Measurements from ENCODE around the gene PAPSS1.

PAPSS1 gene

GRCh38 chr4:107618656-107619055 is 101.4 kb downstream of the PAPSS1 start:
- Histone ChIP-seq H3K9ac (ENCODE audit: low read depth in 1 of 2, low read length in 2 of 2) (no peak overlapping the region), H3K4me3 (ENCODE audit: low read length in 2 of 2) (no peak overlapping the region), H3K4me1 (ENCODE audit: control insufficient read depth in 2 of 2, insufficient read depth in 2 of 2, low read length in 2 of 2) (no peaks in the 10 kb centered on the region), H3K27ac (ENCODE audit: low read depth in 2 of 2, low read length in 2 of 2) (no peak overlapping the region), H3K27me3 (ENCODE audit: control insufficient read depth in 2 of 2, insufficient read depth in 2 of 2, low read length in 2 of 2) (no peaks in the 10 kb centered on the region), H3K9me3 (ENCODE audit: control insufficient read depth in 2 of 2, low read length in 2 of 2) (peaks cover 0 to 4% of the 10 kb centered on the region in 2 donors), H3K36me3 (ENCODE audit: control insufficient read depth in 2 of 2, insufficient read depth in 2 of 2, low read length in 2 of 2) (no peaks in the 10 kb centered on the region)

- Histone ChIP-seq H3K27me3 (ENCODE audit: control insufficient read depth in 2 of 2, insufficient read depth in 2 of 2, low read length in 2 of 2) (no peaks in the 10 kb centered on the region), H3K27ac (ENCODE audit: low read depth in 2 of 2, low read length in 2 of 2) (no peak overlapping the region), H3K9me3 (ENCODE audit: control insufficient read depth in 2 of 2, low read length in 2 of 2) (no peaks in the 10 kb centered on the region), H3K36me3 (ENCODE audit: control insufficient read depth in 2 of 2, insufficient read depth in 2 of 2, low read length in 2 of 2) (peaks cover 0 to 3% of the 10 kb centered on the region in 2 donors), H3K4me3 (ENCODE audit: low read length in 2 of 2) (no peak overlapping the region), H3K4me1 (ENCODE audit: control insufficient read depth in 2 of 2, insufficient read depth in 2 of 2, low read length in 2 of 2) (no peaks in the 10 kb centered on the region), H3K9ac (ENCODE audit: low read depth in 1 of 2, low read length in 2 of 2) (no peak overlapping the region)
Observed at GRCh38 chr4:107616838-107617389, 103.1 kb downstream of the PAPSS1 start.

- Histone ChIP-seq H3K4me3 (ENCODE audit: low read length in 2 of 2) (no peak overlapping the region), H3K9me3 (ENCODE audit: control insufficient read depth in 2 of 2, low read length in 2 of 2) (no peaks in the 10 kb centered on the region), H3K27ac (ENCODE audit: low read depth in 2 of 2, low read length in 2 of 2) (no peak overlapping the region), H3K4me1 (ENCODE audit: control insufficient read depth in 2 of 2, insufficient read depth in 2 of 2, low read length in 2 of 2) (no peaks in the 10 kb centered on the region), H3K27me3 (ENCODE audit: control insufficient read depth in 2 of 2, insufficient read depth in 2 of 2, low read length in 2 of 2) (no peaks in the 10 kb centered on the region), H3K36me3 (ENCODE audit: control insufficient read depth in 2 of 2, insufficient read depth in 2 of 2, low read length in 2 of 2) (peaks cover 0 to 3% of the 10 kb centered on the region in 2 donors), H3K9ac (ENCODE audit: low read depth in 1 of 2, low read length in 2 of 2) (no peak overlapping the region)
Observed at GRCh38 chr4:107615809-107616208, 104.2 kb downstream of the PAPSS1 start.

- no peaks in the 10 kb centered on the region for H3K27me3 ChIP-seq (ENCODE audit: control insufficient read depth in 2 of 2, insufficient read depth in 2 of 2, low read length in 2 of 2)
- H3K36me3 ChIP-seq (ENCODE audit: control insufficient read depth in 2 of 2, insufficient read depth in 2 of 2, low read length in 2 of 2), result no peaks in the 10 kb centered on the region
- no peaks in the 10 kb centered on the region for H3K4me1 ChIP-seq (ENCODE audit: control insufficient read depth in 2 of 2, insufficient read depth in 2 of 2, low read length in 2 of 2)
- H3K27ac ChIP-seq (ENCODE audit: low read depth in 2 of 2, low read length in 2 of 2), result no peak overlapping the region
- H3K4me3 ChIP-seq (ENCODE audit: low read length in 2 of 2), result no peak overlapping the region
- no peaks in the 10 kb centered on the region for H3K9me3 ChIP-seq (ENCODE audit: control insufficient read depth in 2 of 2, low read length in 2 of 2)
- H3K9ac ChIP-seq (ENCODE audit: low read depth in 1 of 2, low read length in 2 of 2), result no peak overlapping the region
Observed at GRCh38 chr4:107603430-107603829, 116.6 kb downstream of the PAPSS1 start.

- Histone ChIP-seq H3K36me3 (ENCODE audit: control insufficient read depth in 2 of 2, insufficient read depth in 2 of 2, low read length in 2 of 2) (no peaks in the 10 kb centered on the region), H3K9ac (ENCODE audit: low read depth in 1 of 2, low read length in 2 of 2) (no peak overlapping the region), H3K27ac (ENCODE audit: low read depth in 2 of 2, low read length in 2 of 2) (no peak overlapping the region), H3K4me3 (ENCODE audit: low read length in 2 of 2) (no peak overlapping the region), H3K27me3 (ENCODE audit: control insufficient read depth in 2 of 2, insufficient read depth in 2 of 2, low read length in 2 of 2) (no peaks in the 10 kb centered on the region), H3K9me3 (ENCODE audit: control insufficient read depth in 2 of 2, low read length in 2 of 2) (no peaks in the 10 kb centered on the region), H3K4me1 (ENCODE audit: control insufficient read depth in 2 of 2, insufficient read depth in 2 of 2, low read length in 2 of 2) (no peaks in the 10 kb centered on the region)
Observed at GRCh38 chr4:107600983-107601382, 119.1 kb downstream of the PAPSS1 start.

GRCh38 chr4:107600436-107600835 is 119.6 kb downstream of the PAPSS1 start:
- Histone ChIP-seq H3K9me3 (ENCODE audit: control insufficient read depth in 2 of 2, low read length in 2 of 2) (no peaks in the 10 kb centered on the region), H3K4me3 (ENCODE audit: low read length in 2 of 2) (no peak overlapping the region), H3K27me3 (ENCODE audit: control insufficient read depth in 2 of 2, insufficient read depth in 2 of 2, low read length in 2 of 2) (no peaks in the 10 kb centered on the region), H3K36me3 (ENCODE audit: control insufficient read depth in 2 of 2, insufficient read depth in 2 of 2, low read length in 2 of 2) (no peaks in the 10 kb centered on the region), H3K9ac (ENCODE audit: low read depth in 1 of 2, low read length in 2 of 2) (no peak overlapping the region), H3K4me1 (ENCODE audit: control insufficient read depth in 2 of 2, insufficient read depth in 2 of 2, low read length in 2 of 2) (no peaks in the 10 kb centered on the region), H3K27ac (ENCODE audit: low read depth in 2 of 2, low read length in 2 of 2) (no peak overlapping the region)

GRCh38 chr4:107599841-107600240 is 120.2 kb downstream of the PAPSS1 start:
- no peaks in the 10 kb centered on the region for H3K9me3 ChIP-seq (ENCODE audit: control insufficient read depth in 2 of 2, low read length in 2 of 2)
- H3K9ac ChIP-seq (ENCODE audit: low read depth in 1 of 2, low read length in 2 of 2), result no peak overlapping the region
- no peaks in the 10 kb centered on the region for H3K36me3 ChIP-seq (ENCODE audit: control insufficient read depth in 2 of 2, insufficient read depth in 2 of 2, low read length in 2 of 2)
- H3K4me1 ChIP-seq (ENCODE audit: control insufficient read depth in 2 of 2, insufficient read depth in 2 of 2, low read length in 2 of 2), result no peaks in the 10 kb centered on the region
- no peaks in the 10 kb centered on the region for H3K27me3 ChIP-seq (ENCODE audit: control insufficient read depth in 2 of 2, insufficient read depth in 2 of 2, low read length in 2 of 2)
- no peak overlapping the region for H3K27ac ChIP-seq (ENCODE audit: low read depth in 2 of 2, low read length in 2 of 2)
- no peak overlapping the region for H3K4me3 ChIP-seq (ENCODE audit: low read length in 2 of 2)

GRCh38 chr4:107593230-107593629 is 126.8 kb downstream of the PAPSS1 start:
- no peaks in the 10 kb centered on the region for H3K27me3 ChIP-seq (ENCODE audit: control insufficient read depth in 2 of 2, insufficient read depth in 2 of 2, low read length in 2 of 2)
- no peaks in the 10 kb centered on the region for H3K4me1 ChIP-seq (ENCODE audit: control insufficient read depth in 2 of 2, insufficient read depth in 2 of 2, low read length in 2 of 2)
- no peaks in the 10 kb centered on the region for H3K36me3 ChIP-seq (ENCODE audit: control insufficient read depth in 2 of 2, insufficient read depth in 2 of 2, low read length in 2 of 2)
- no peak overlapping the region for H3K4me3 ChIP-seq (ENCODE audit: low read length in 2 of 2)
- no peak overlapping the region for H3K9ac ChIP-seq (ENCODE audit: low read depth in 1 of 2, low read length in 2 of 2)
- no peak overlapping the region for H3K27ac ChIP-seq (ENCODE audit: low read depth in 2 of 2, low read length in 2 of 2)
- H3K9me3 ChIP-seq (ENCODE audit: control insufficient read depth in 2 of 2, low read length in 2 of 2), result peaks cover 0 to 5% of the 10 kb centered on the region in 2 donors

- Histone ChIP-seq H3K9me3 (ENCODE audit: control insufficient read depth in 2 of 2, low read length in 2 of 2) (peaks cover 0 to 5% of the 10 kb centered on the region in 2 donors), H3K36me3 (ENCODE audit: control insufficient read depth in 2 of 2, insufficient read depth in 2 of 2, low read length in 2 of 2) (no peaks in the 10 kb centered on the region), H3K27ac (ENCODE audit: low read depth in 2 of 2, low read length in 2 of 2) (no peak overlapping the region), H3K9ac (ENCODE audit: low read depth in 1 of 2, low read length in 2 of 2) (no peak overlapping the region), H3K27me3 (ENCODE audit: control insufficient read depth in 2 of 2, insufficient read depth in 2 of 2, low read length in 2 of 2) (no peaks in the 10 kb centered on the region), H3K4me1 (ENCODE audit: control insufficient read depth in 2 of 2, insufficient read depth in 2 of 2, low read length in 2 of 2) (no peaks in the 10 kb centered on the region), H3K4me3 (ENCODE audit: low read length in 2 of 2) (no peak overlapping the region)
Observed at GRCh38 chr4:107592519-107592918, 127.5 kb downstream of the PAPSS1 start.

GRCh38 chr4:107589269-107589668 is 130.8 kb downstream of the PAPSS1 start:
- Histone ChIP-seq H3K9me3 (ENCODE audit: control insufficient read depth in 2 of 2, low read length in 2 of 2) (peaks cover 0 to 5% of the 10 kb centered on the region in 2 donors), H3K36me3 (ENCODE audit: control insufficient read depth in 2 of 2, insufficient read depth in 2 of 2, low read length in 2 of 2) (no peaks in the 10 kb centered on the region), H3K27me3 (ENCODE audit: control insufficient read depth in 2 of 2, insufficient read depth in 2 of 2, low read length in 2 of 2) (no peaks in the 10 kb centered on the region), H3K4me3 (ENCODE audit: low read length in 2 of 2) (no peak overlapping the region), H3K27ac (ENCODE audit: low read depth in 2 of 2, low read length in 2 of 2) (no peak overlapping the region), H3K4me1 (ENCODE audit: control insufficient read depth in 2 of 2, insufficient read depth in 2 of 2, low read length in 2 of 2) (no peaks in the 10 kb centered on the region), H3K9ac (ENCODE audit: low read depth in 1 of 2, low read length in 2 of 2) (no peak overlapping the region)

GRCh38 chr4:107586371-107586770 is 133.7 kb downstream of the PAPSS1 start:
- no peaks in the 10 kb centered on the region for H3K36me3 ChIP-seq (ENCODE audit: control insufficient read depth in 2 of 2, insufficient read depth in 2 of 2, low read length in 2 of 2)
- peaks cover 0 to 5% of the 10 kb centered on the region in 2 donors for H3K9me3 ChIP-seq (ENCODE audit: control insufficient read depth in 2 of 2, low read length in 2 of 2)
- no peaks in the 10 kb centered on the region for H3K27me3 ChIP-seq (ENCODE audit: control insufficient read depth in 2 of 2, insufficient read depth in 2 of 2, low read length in 2 of 2)
- H3K4me1 ChIP-seq (ENCODE audit: control insufficient read depth in 2 of 2, insufficient read depth in 2 of 2, low read length in 2 of 2), result no peaks in the 10 kb centered on the region
- no peak overlapping the region for H3K4me3 ChIP-seq (ENCODE audit: low read length in 2 of 2)
- no peak overlapping the region for H3K27ac ChIP-seq (ENCODE audit: low read depth in 2 of 2, low read length in 2 of 2)
- no peak overlapping the region for H3K9ac ChIP-seq (ENCODE audit: low read depth in 1 of 2, low read length in 2 of 2)

Measured in mucosa of rectum (tissue), 2 donors.